Ovary (tissue), 3 donors: ENCODE measurements around the gene CHST9.

ENCODE experiments used
- CTCF ChIP-seq, 3 donors: fragments of 450-650 bp in 2 of 3; fragments of 200-600 bp in 1 of 3; IDR thresholded peaks; one replicate each; pipeline versions ENCODE4 v1.5.1 to v1.8.0; 2016 to 2022; ENCODE audit warnings: antibody characterized with exemption in 3 of 3, mild to moderate bottlenecking in 1 of 3
- EP300 ChIP-seq: sonication (generic); formaldehyde crosslinking; IDR thresholded peaks from one replicate; pipeline ENCODE4 v1.6.1; 2017; ENCODE audit warnings: antibody characterized with exemption
- POLR2A ChIP-seq: fragments of 450-650 bp; IDR thresholded peaks from one replicate; pipeline ENCODE4 v1.6.1; 2017; ENCODE audit warnings: antibody characterized with exemption, mild to moderate bottlenecking, moderate library complexity
- donor health status: DM: no; HTN: no; CAD: no.

GRCh38 chr18:27214831-27215230 lies 29.7 kb upstream of the CHST9 start:
- TF ChIP-seq POLR2A (no peak), CTCF (IDR thresholded peaks at IDR 0.05) (no peak), EP300 (no peak)
